ENCODE data around the gene EXOC3L4. TPM values are rescaled to one million over a fixed set of nuclear protein-coding genes. Genes with fewer than 3 reads are reported as not detected.

EXOC3L4 gene
- total RNA-seq, 6 experiments from 2014 or later: 34.2 to 87.1 (median 48.1) TPM

- WGBS (ENCODE audit: insufficient coverage, low coverage, low lambda C conversion rate, missing lambda C conversion rate): 47% methylated on average over 4 of the region's 11 CpGs
- Histone ChIP-seq H3K27me3 (no peaks in the 10 kb centered on the region), H3K27ac (no peak overlapping the region), H3K4me3 (no peak overlapping the region), H3K36me3 (no peaks in the 10 kb centered on the region), H3K9me3 (no peaks in the 10 kb centered on the region), H3K4me1 (peaks cover 0 to 8% (median 0%) of the 10 kb centered on the region in 4 donors)
- TF ChIP-seq CTCF (IDR thresholded peaks at IDR 0.05) (no peak), POLR2A (IDR thresholded peaks at IDR 0.05) (no peak)
- intact Hi-C loops (cut with DNase I): loop anchor here in 1 of 2 donors (10.0 kb wide), 1 partner anchor 216 kb away; no protein-coding TSS in a partner anchor
- no peak for ATAC-seq
- no peak for DNase-seq
These were observed 15.5 kb upstream of the EXOC3L4 start for GRCh38 chr14:103078860-103079587.

GRCh38 chr14:103081951-103082350 is 12.6 kb upstream of the EXOC3L4 start:
- no peaks in the 10 kb centered on the region for H3K4me1 ChIP-seq
- intact Hi-C loops (cut with DNase I): no loop called here
- DNase-seq (no peak), ATAC-seq (no peak)
- no peak overlapping the region for H3K4me3 ChIP-seq
- H3K27me3 ChIP-seq: no peaks in the 10 kb centered on the region
- H3K36me3 ChIP-seq: no peaks in the 10 kb centered on the region
- 94% methylated on average over 2 of the region's 2 CpGs for WGBS (ENCODE audit: insufficient coverage, low coverage, low lambda C conversion rate, missing lambda C conversion rate)
- H3K9me3 ChIP-seq: no peaks in the 10 kb centered on the region
- H3K27ac ChIP-seq: no peak overlapping the region
- TF ChIP-seq POLR2A (IDR thresholded peaks at IDR 0.05) (no peak), CTCF (IDR thresholded peaks at IDR 0.05) (no peak)

GRCh38 chr14:103084021-103084919 is 10.3 kb upstream of the EXOC3L4 start, which contains the start of gene LBHD2:
Gene LBHD2 (plus strand): TSS chr14:103084210. CDS start chr14:103086013, 1,803 bp downstream.
- no peaks in the 10 kb centered on the region for H3K36me3 ChIP-seq
- H3K27me3 ChIP-seq: no peaks in the 10 kb centered on the region
- H3K27ac ChIP-seq: no peak within 1 kb of the TSS
- peak in 1 of 3 donors; percentile 53 for DNase-seq
- TF ChIP-seq CTCF (IDR thresholded peaks at IDR 0.05) (no peak), POLR2A (IDR thresholded peaks at IDR 0.05) (no peak)
- H3K4me3 ChIP-seq: no peak within 1 kb of the TSS
- no peaks in the 10 kb centered on the region for H3K4me1 ChIP-seq
- H3K9me3 ChIP-seq: no peaks in the 10 kb centered on the region
- peak; percentile 22 to 56 (median 30) for ATAC-seq
- intact Hi-C loops (cut with DNase I): no loop called here
- WGBS (ENCODE audit: insufficient coverage, low coverage, low lambda C conversion rate, missing lambda C conversion rate): 25% methylated on average over 16 of the region's 61 CpGs

- ATAC-seq: no peak
- intact Hi-C loops (cut with DNase I): no loop called here
- Histone ChIP-seq H3K4me1 (no peaks in the 10 kb centered on the region), H3K36me3 (no peaks in the 10 kb centered on the region), H3K27me3 (no peaks in the 10 kb centered on the region), H3K4me3 (no peak overlapping the region), H3K27ac (no peak overlapping the region), H3K9me3 (no peaks in the 10 kb centered on the region)
- peak in 1 of 3 donors; percentile 16 for DNase-seq
- peak in 1 of 4 donors; percentile 10 for TF ChIP-seq CTCF (IDR thresholded peaks at IDR 0.05)
- TF ChIP-seq POLR2A (IDR thresholded peaks at IDR 0.05): no peak
- WGBS (ENCODE audit: insufficient coverage, low coverage, low lambda C conversion rate, missing lambda C conversion rate): 44% methylated on average over 6 of the region's 24 CpGs
These were observed 9.1 kb upstream of the EXOC3L4 start for GRCh38 chr14:103085106-103086091.

Measured in right lobe of liver (tissue), 6 donors.